ENCODE results near the gene SIKE1. TPM values are rescaled to one million over a fixed set of nuclear protein-coding genes. Genes with fewer than 3 reads are reported as not detected.
"Not testable (repeated sequence)": the region's sequence is repeated elsewhere in the genome, so short reads cannot be mapped to it uniquely, and the experiment has no call there.

Gene SIKE1
- polyA plus RNA-seq, 3 donors: 15.2 to 30.4 (median 26.9) TPM

DNA sequence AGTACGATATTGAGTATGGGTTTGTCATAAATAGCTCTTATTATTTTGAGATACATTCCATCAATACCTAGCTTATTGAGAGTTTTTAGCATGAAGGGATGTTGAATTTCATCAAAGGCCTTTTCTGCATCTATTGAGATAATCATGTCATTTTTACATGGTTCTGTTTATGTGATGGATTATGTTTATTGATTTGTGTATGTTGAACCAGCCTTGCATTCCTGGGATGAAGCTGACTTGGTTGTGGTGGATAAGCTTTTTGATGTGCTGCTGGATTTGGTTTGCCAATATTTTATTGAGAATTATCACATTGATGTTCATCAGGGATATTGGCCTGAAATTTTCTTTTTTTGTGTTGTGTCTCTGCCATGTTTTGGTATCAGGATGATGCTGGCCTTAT lies 6.0 kb upstream of the SIKE1 start:
- Mint-ChIP-seq H3K9me3 (peaks cover 14 to 27% (median 20%) of the 10 kb centered on the region in 7 donors), H3K27me3 (ENCODE audit: low read depth in 3 of 3) (peaks cover 6 to 41% (median 25%) of the 10 kb centered on the region in 3 donors)
- no CpG with 5 or more reads among the region's 1 CpG for WGBS (ENCODE audit: insufficient coverage)
- H3K4me2 ChIP-seq (replicated peaks; ENCODE audit: extremely low read depth, low read length, poor library complexity, severe bottlenecking); H3K27ac ChIP-seq (ENCODE audit: low read depth in 1 of 2, low read length in 2 of 2); H3K4me3 ChIP-seq (replicated peaks in 1 of 3; ENCODE audit: low read depth in 2 of 3, low read length in 3 of 3); H3K4me1 ChIP-seq (ENCODE audit: control insufficient read depth in 1 of 2, insufficient read depth in 2 of 2, low read length in 2 of 2); H3K79me2 ChIP-seq (ENCODE audit: insufficient read depth, low read length); H3K27ac Mint-ChIP-seq; DNase-seq; H3K9me3 ChIP-seq (replicated peaks in 1 of 2; ENCODE audit: control insufficient read depth in 1 of 2, insufficient read depth in 1 of 2, low read length in 2 of 2); H3K4me3 Mint-ChIP-seq; H3K4me1 Mint-ChIP-seq; H3K36me3 Mint-ChIP-seq; H3K9ac ChIP-seq (ENCODE audit: insufficient read depth, low read length, poor library complexity, severe bottlenecking); H2AFZ ChIP-seq (ENCODE audit: insufficient read depth, low read depth, low read length, poor library complexity, severe bottlenecking); H3K36me3 ChIP-seq (replicated peaks in 1 of 2; ENCODE audit: control insufficient read depth in 1 of 2, insufficient read depth in 2 of 2, low read length in 2 of 2); intact Hi-C loops (cut with micrococcal nuclease); H4K20me1 ChIP-seq (ENCODE audit: insufficient read depth, low read length): not testable (repeated sequence)
- H3K27me3 ChIP-seq (ENCODE audit: control insufficient read depth in 2 of 2, insufficient read depth in 2 of 2, low read length in 2 of 2): peaks cover 5 to 13% of the 10 kb centered on the region in 2 donors

DNA sequence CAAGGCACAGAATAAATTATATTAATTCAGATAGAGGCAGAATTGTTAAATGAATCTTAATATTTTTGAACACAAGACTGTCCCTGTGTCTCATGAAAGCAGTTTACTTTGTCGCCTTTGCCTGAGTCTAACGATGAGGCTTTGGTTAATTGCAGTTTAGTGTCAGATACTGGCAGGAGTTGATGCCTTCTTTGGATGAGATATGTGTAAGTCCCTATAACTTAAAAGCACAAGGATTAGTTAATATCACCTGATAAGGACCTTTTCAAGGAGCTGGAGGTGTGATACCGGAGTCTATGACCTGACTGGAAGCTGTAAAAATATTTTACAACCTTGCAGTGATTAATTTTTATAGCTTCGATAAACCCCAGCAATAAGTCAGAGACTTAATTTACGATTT lies 2.0 kb upstream of the SIKE1 start:
- peaks cover 0 to 8% of the 10 kb centered on the region in 2 donors for H3K9me3 ChIP-seq (replicated peaks in 1 of 2; ENCODE audit: control insufficient read depth in 1 of 2, insufficient read depth in 1 of 2, low read length in 2 of 2)
- H3K4me1 ChIP-seq (ENCODE audit: control insufficient read depth in 1 of 2, insufficient read depth in 2 of 2, low read length in 2 of 2): peaks cover 4 to 14% of the 10 kb centered on the region in 2 donors
- peaks cover 10 to 17% of the 10 kb centered on the region in 2 donors for H3K36me3 ChIP-seq (replicated peaks in 1 of 2; ENCODE audit: control insufficient read depth in 1 of 2, insufficient read depth in 2 of 2, low read length in 2 of 2)
- intact Hi-C loops (cut with micrococcal nuclease): no loop called here
- H3K27me3 ChIP-seq (ENCODE audit: control insufficient read depth in 2 of 2, insufficient read depth in 2 of 2, low read length in 2 of 2): peaks cover 5 to 13% of the 10 kb centered on the region in 2 donors
- H3K4me3 ChIP-seq (replicated peaks in 1 of 3; ENCODE audit: low read depth in 2 of 3, low read length in 3 of 3): no peak overlapping the region
- no peak overlapping the region for H3K4me2 ChIP-seq (replicated peaks; ENCODE audit: extremely low read depth, low read length, poor library complexity, severe bottlenecking)
- H2AFZ ChIP-seq (ENCODE audit: insufficient read depth, low read depth, low read length, poor library complexity, severe bottlenecking): peak overlapping the region; percentile 48
- Mint-ChIP-seq H3K27me3 (ENCODE audit: low read depth in 3 of 3) (peaks cover 6 to 32% (median 14%) of the 10 kb centered on the region in 3 donors), H3K36me3 (peaks cover 14 to 15% of the 10 kb centered on the region in 2 donors), H3K4me3 (no peak overlapping the region), H3K9me3 (peaks cover 3 to 23% (median 15%) of the 10 kb centered on the region in 7 donors), H3K4me1 (peaks cover 14% of the 10 kb centered on the region), H3K27ac (no peak overlapping the region)
- no peaks in the 10 kb centered on the region for H4K20me1 ChIP-seq (ENCODE audit: insufficient read depth, low read length)
- no peak overlapping the region for H3K9ac ChIP-seq (ENCODE audit: insufficient read depth, low read length, poor library complexity, severe bottlenecking)
- WGBS (ENCODE audit: insufficient coverage): no CpG with 5 or more reads among the region's 5 CpGs
- TF ChIP-seq, protein P1, sequence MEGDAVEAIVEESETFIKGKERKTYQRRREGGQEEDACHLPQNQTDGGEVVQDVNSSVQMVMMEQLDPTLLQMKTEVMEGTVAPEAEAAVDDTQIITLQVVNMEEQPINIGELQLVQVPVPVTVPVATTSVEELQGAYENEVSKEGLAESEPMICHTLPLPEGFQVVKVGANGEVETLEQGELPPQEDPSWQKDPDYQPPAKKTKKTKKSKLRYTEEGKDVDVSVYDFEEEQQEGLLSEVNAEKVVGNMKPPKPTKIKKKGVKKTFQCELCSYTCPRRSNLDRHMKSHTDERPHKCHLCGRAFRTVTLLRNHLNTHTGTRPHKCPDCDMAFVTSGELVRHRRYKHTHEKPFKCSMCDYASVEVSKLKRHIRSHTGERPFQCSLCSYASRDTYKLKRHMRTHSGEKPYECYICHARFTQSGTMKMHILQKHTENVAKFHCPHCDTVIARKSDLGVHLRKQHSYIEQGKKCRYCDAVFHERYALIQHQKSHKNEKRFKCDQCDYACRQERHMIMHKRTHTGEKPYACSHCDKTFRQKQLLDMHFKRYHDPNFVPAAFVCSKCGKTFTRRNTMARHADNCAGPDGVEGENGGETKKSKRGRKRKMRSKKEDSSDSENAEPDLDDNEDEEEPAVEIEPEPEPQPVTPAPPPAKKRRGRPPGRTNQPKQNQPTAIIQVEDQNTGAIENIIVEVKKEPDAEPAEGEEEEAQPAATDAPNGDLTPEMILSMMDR (IDR thresholded peaks at IDR 0.05): no peak
- H3K79me2 ChIP-seq (ENCODE audit: insufficient read depth, low read length): peaks cover 14% of the 10 kb centered on the region
- no peak for DNase-seq
- H3K27ac ChIP-seq (ENCODE audit: low read depth in 1 of 2, low read length in 2 of 2): no peak overlapping the region

Measured in CD14-positive monocyte (primary cell).